ENCODE measurements around the gene LALBA. TPM values are rescaled to one million over a fixed set of nuclear protein-coding genes. Genes with fewer than 3 reads are reported as not detected.

Gene LALBA
- not detected in 2 replicates for total RNA-seq

GRCh38 chr12:48569946-48570345, at the start of gene LALBA:
TSS of gene LALBA (minus strand) at chr12:48570046. CDS start at chr12:48570020, 26 bp downstream.

DNA sequence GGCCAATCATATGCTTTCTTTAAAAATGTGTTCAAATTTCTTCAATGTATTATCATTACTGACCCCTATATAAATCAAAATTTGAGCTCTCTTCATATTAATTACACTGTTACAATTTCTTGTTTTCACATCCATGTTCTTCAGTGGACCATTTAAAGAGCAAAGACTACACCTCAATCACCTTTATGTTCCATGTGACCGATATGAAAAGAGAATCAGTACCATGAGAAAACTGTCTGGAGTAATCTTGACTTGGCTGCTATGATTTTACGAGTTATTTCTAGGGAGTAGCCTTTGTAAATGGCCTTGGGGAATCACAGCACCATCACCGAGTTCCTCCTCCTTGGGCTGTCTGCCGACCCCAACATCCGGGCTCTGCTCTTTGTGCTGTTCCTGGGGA, 44.5 kb downstream of the LALBA start, which contains the start of gene OR8S1:
Gene OR8S1 (plus strand): TSS at position 301 of the 400 bp plus-strand sequence. CDS start 0 bp downstream, at position 301.

Other genes starting within 250 kb of the LALBA start
- 7.5 and 9.7 TPM in 2 replicates for gene ZNF641, start 219.1 kb downstream of the LALBA start, total RNA-seq
- gene ANP32D, start 97.5 kb downstream of the LALBA start, total RNA-seq = not detected in 2 replicates
- gene C12orf54, start 87.5 kb downstream of the LALBA start, total RNA-seq = not detected in 2 replicates
- not detected in 2 replicates for gene OR8S1, start 44.4 kb downstream of the LALBA start, total RNA-seq
- 19.9 and 52.3 TPM in 2 replicates for gene KANSL2, start 112.2 kb upstream of the LALBA start, total RNA-seq
- gene CCNT1, start 146.7 kb upstream of the LALBA start, total RNA-seq = 14.1 and 19.1 TPM in 2 replicates
- gene ADCY6, start 219.0 kb upstream of the LALBA start, total RNA-seq = 17.5 and 37.4 TPM in 2 replicates
- gene CACNB3, start 248.4 kb upstream of the LALBA start, total RNA-seq = 11.7 and 27.3 TPM in 2 replicates

Measured in cardiac atrium fibroblast (primary cell).